ENCODE measurements around the gene KCNH4.

Gene KCNH4

GRCh38 chr17:42171831-42172230, 9.1 kb downstream of the KCNH4 start:
- Histone ChIP-seq H3K9me3 (ENCODE audit: insufficient read depth, low read length) (no peaks in the 10 kb centered on the region), H3K36me3 (ENCODE audit: insufficient read depth, insufficient read length, low read length) (no peaks in the 10 kb centered on the region), H3K9ac (ENCODE audit: insufficient read length, low read depth) (no peak overlapping the region), H3K27me3 (ENCODE audit: insufficient read depth, insufficient read length) (no peaks in the 10 kb centered on the region), H3K4me3 (ENCODE audit: insufficient read length, low read depth) (no peak overlapping the region), H3K4me1 (ENCODE audit: insufficient read depth, insufficient read length) (peaks cover 7% of the 10 kb centered on the region)
- DNase-seq (ENCODE audit: low read depth, low spot score) = no peak
- TF ChIP-seq SUZ12 (IDR thresholded peaks at IDR 0.05; ENCODE audit: extremely low read depth, insufficient read depth, insufficient read length) = no peak
- no peak for TF ChIP-seq ZNF274 (IDR thresholded peaks at IDR 0.05; ENCODE audit: low read depth, low read length)

DNA sequence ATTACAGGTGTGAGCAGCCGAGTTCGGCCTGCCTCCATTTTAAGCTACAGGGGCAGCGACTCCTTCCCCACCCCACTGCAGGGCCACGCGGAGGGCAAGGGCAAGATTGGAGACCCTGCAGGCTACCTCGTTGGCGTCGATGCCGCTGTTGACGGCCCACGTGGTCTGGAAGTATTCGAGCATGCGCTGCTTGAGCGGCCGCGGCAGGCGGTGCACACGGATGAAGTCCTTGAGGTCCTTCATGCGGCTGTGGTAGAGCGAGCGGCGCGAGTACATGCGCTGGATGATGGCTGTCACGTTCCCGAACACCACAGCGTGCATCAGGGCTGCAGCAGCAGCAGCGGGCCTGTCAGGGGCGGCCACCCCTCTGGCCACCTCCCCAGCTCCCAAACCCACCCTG, 11.6 kb downstream of the KCNH4 start:
- no peaks in the 10 kb centered on the region for H3K27me3 ChIP-seq (ENCODE audit: insufficient read depth, insufficient read length)
- DNase-seq (ENCODE audit: low read depth, low spot score) = no peak
- no peaks in the 10 kb centered on the region for H3K36me3 ChIP-seq (ENCODE audit: insufficient read depth, insufficient read length, low read length)
- H3K9ac ChIP-seq (ENCODE audit: insufficient read length, low read depth) = no peak overlapping the region
- no peaks in the 10 kb centered on the region for H3K9me3 ChIP-seq (ENCODE audit: insufficient read depth, low read length)
- TF ChIP-seq YY1 (IDR thresholded peaks at IDR 0.05; ENCODE audit: insufficient read depth, insufficient read length) = no peak
- no peak for TF ChIP-seq SUZ12 (IDR thresholded peaks at IDR 0.05; ENCODE audit: extremely low read depth, insufficient read depth, insufficient read length)
- no peak for TF ChIP-seq ZNF274 (IDR thresholded peaks at IDR 0.05; ENCODE audit: low read depth, low read length)
- no peak overlapping the region for H3K4me3 ChIP-seq (ENCODE audit: insufficient read length, low read depth)
- peaks cover 7% of the 10 kb centered on the region for H3K4me1 ChIP-seq (ENCODE audit: insufficient read depth, insufficient read length)

DNA sequence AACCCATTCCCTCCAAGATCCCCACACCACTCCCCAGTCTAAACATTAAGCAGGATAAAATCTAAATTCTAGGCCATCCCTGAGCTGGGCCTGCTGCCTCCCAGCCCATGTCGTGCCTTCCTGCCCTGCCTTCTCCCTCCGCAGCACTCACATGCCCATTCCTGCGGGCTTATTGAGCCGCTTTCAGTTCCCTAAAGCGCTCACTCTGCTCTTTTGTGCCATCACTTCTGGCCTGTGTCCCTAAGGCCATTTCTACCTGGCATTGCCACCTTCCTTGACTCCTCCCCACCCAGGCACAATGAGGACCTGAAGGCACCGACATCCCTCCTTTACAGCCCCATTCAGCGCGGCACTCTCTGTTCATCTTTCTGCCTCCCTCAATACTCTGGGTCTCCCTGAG, 13.1 kb downstream of the KCNH4 start:
- Histone ChIP-seq H3K36me3 (ENCODE audit: insufficient read depth, insufficient read length, low read length) (no peaks in the 10 kb centered on the region), H3K9me3 (ENCODE audit: insufficient read depth, low read length) (no peaks in the 10 kb centered on the region), H3K4me1 (ENCODE audit: insufficient read depth, insufficient read length) (peaks cover 11% of the 10 kb centered on the region), H3K4me3 (ENCODE audit: insufficient read length, low read depth) (no peak overlapping the region), H3K27me3 (ENCODE audit: insufficient read depth, insufficient read length) (no peaks in the 10 kb centered on the region), H3K9ac (ENCODE audit: insufficient read length, low read depth) (no peak overlapping the region)
- DNase-seq (ENCODE audit: low read depth, low spot score) = no peak
- TF ChIP-seq SUZ12 (IDR thresholded peaks at IDR 0.05; ENCODE audit: extremely low read depth, insufficient read depth, insufficient read length) (no peak), ZNF274 (IDR thresholded peaks at IDR 0.05; ENCODE audit: low read depth, low read length) (no peak)

DNA sequence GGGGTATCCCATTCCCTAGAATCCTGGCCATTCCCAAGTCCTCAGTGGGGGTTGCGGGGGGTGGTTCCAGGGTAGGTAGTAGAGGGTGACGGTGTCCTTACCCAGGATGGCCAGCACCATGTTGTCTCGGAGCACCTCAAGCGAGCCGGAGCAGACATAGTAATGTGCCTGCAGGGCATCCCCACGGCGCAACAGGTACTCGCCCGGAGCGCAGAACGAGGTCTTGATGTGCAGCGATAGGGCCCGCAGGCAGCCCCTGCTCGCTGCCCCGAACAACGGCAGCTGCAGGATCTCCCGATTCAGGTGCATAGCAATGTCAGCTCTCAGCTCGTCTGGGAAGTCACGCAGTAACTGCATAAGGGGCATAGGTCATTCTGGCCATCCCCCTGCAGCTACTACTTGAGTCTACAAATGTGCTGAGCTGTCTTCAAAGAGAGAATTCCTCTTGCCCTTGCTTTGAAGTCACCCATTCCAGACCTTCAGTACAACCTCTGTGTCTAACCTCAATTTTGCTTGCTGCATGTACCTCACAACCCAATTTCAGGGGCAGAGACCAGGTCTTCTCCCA, 14.7 kb downstream of the KCNH4 start:
- Histone ChIP-seq H3K9ac (ENCODE audit: insufficient read length, low read depth) (no peak overlapping the region), H3K27me3 (ENCODE audit: insufficient read depth, insufficient read length) (no peaks in the 10 kb centered on the region), H3K4me3 (ENCODE audit: insufficient read length, low read depth) (no peak overlapping the region), H3K4me1 (ENCODE audit: insufficient read depth, insufficient read length) (peaks cover 10% of the 10 kb centered on the region), H3K36me3 (ENCODE audit: insufficient read depth, insufficient read length, low read length) (no peaks in the 10 kb centered on the region), H3K9me3 (ENCODE audit: insufficient read depth, low read length) (no peaks in the 10 kb centered on the region)
- DNase-seq (ENCODE audit: low read depth, low spot score) = no peak
- TF ChIP-seq ZNF274 (IDR thresholded peaks at IDR 0.05; ENCODE audit: low read depth, low read length) (no peak), YY1 (IDR thresholded peaks at IDR 0.05; ENCODE audit: insufficient read depth, insufficient read length) (no peak), SUZ12 (IDR thresholded peaks at IDR 0.05; ENCODE audit: extremely low read depth, insufficient read depth, insufficient read length) (no peak)

DNA sequence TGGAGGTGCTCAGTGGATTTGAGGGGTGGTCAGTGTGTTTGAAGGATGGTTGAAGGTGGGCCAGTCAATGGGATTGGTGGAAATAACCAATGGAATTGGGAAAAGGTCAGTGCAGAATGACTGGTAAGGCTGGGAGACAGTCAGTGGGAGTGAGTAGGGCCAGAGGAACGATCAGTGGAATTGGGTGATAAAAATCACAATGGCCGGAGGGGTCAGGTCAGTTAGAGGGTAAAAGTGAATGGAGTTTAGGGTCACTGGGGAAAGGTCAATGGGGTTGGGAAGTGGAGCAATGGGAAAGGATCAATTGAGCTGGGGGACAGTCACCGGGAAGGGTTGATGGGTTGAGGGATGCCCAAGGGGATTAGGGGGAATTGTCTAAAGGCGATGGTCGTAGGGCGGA, 15.2 kb downstream of the KCNH4 start:
- TF ChIP-seq ZNF274 (IDR thresholded peaks at IDR 0.05; ENCODE audit: low read depth, low read length) = no peak
- no peak for TF ChIP-seq SUZ12 (IDR thresholded peaks at IDR 0.05; ENCODE audit: extremely low read depth, insufficient read depth, insufficient read length)
- TF ChIP-seq YY1 (IDR thresholded peaks at IDR 0.05; ENCODE audit: insufficient read depth, insufficient read length) = no peak
- no peak for DNase-seq (ENCODE audit: low read depth, low spot score)
- Histone ChIP-seq H3K9ac (ENCODE audit: insufficient read length, low read depth) (no peak overlapping the region), H3K9me3 (ENCODE audit: insufficient read depth, low read length) (no peaks in the 10 kb centered on the region), H3K4me3 (ENCODE audit: insufficient read length, low read depth) (no peak overlapping the region), H3K36me3 (ENCODE audit: insufficient read depth, insufficient read length, low read length) (no peaks in the 10 kb centered on the region), H3K27me3 (ENCODE audit: insufficient read depth, insufficient read length) (no peaks in the 10 kb centered on the region), H3K4me1 (ENCODE audit: insufficient read depth, insufficient read length) (peaks cover 13% of the 10 kb centered on the region)

DNA sequence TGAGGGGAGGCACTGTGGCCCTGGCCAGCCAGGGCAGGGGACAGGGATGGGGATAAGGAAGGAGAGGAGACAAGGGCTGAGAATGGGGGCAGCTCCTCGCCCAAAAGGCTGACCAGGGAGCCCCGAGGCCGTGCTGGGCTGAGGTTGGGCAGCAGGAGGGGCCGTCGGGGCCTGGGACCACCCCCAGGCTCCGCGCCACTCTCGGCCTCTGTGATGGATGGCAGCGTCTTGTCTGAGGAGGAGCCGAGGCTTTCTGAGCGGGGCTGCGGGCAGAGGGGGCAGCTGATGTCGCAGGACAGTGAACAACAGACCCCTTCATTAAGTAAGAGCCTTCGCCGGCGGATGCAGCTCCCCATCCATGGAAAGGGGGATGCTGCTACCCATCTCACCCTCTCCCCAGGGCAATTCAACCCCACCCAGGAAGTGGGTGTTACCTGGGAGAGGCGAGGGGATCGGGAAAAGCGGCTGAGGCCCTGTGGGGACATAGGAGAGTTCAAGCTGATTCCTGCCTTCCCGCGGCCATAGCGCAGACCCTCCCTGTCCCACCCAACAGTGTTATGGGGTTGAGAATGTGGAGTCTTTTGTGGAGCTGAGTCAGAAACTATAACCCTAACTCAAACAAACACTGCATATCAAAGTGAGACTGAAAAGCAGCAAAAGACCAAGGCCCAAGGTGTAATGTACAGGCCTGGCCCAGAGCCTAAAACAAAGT, 17.1 kb downstream of the KCNH4 start:
- H3K27me3 ChIP-seq (ENCODE audit: insufficient read depth, insufficient read length) = no peaks in the 10 kb centered on the region
- no peak overlapping the region for H3K4me3 ChIP-seq (ENCODE audit: insufficient read length, low read depth)
- TF ChIP-seq ZNF274 (IDR thresholded peaks at IDR 0.05; ENCODE audit: low read depth, low read length) = no peak
- no peak for TF ChIP-seq SUZ12 (IDR thresholded peaks at IDR 0.05; ENCODE audit: extremely low read depth, insufficient read depth, insufficient read length)
- TF ChIP-seq YY1 (IDR thresholded peaks at IDR 0.05; ENCODE audit: insufficient read depth, insufficient read length) = no peak
- no peaks in the 10 kb centered on the region for H3K36me3 ChIP-seq (ENCODE audit: insufficient read depth, insufficient read length, low read length)
- H3K4me1 ChIP-seq (ENCODE audit: insufficient read depth, insufficient read length) = peaks cover 19% of the 10 kb centered on the region
- no peak for DNase-seq (ENCODE audit: low read depth, low spot score)
- H3K9me3 ChIP-seq (ENCODE audit: insufficient read depth, low read length) = no peaks in the 10 kb centered on the region
- H3K9ac ChIP-seq (ENCODE audit: insufficient read length, low read depth) = no peak overlapping the region

GRCh38 chr17:42163113-42163512, 17.8 kb downstream of the KCNH4 start:
- Histone ChIP-seq H3K9ac (ENCODE audit: insufficient read length, low read depth) (peak overlapping the region; percentile 6), H3K36me3 (ENCODE audit: insufficient read depth, insufficient read length, low read length) (no peaks in the 10 kb centered on the region), H3K4me3 (ENCODE audit: insufficient read length, low read depth) (no peak overlapping the region), H3K27me3 (ENCODE audit: insufficient read depth, insufficient read length) (no peaks in the 10 kb centered on the region), H3K9me3 (ENCODE audit: insufficient read depth, low read length) (no peaks in the 10 kb centered on the region), H3K4me1 (ENCODE audit: insufficient read depth, insufficient read length) (peaks cover 19% of the 10 kb centered on the region)
- no peak for DNase-seq (ENCODE audit: low read depth, low spot score)
- no peak for TF ChIP-seq SUZ12 (IDR thresholded peaks at IDR 0.05; ENCODE audit: extremely low read depth, insufficient read depth, insufficient read length)
- TF ChIP-seq YY1 (IDR thresholded peaks at IDR 0.05; ENCODE audit: insufficient read depth, insufficient read length) = no peak
- TF ChIP-seq ZNF274 (IDR thresholded peaks at IDR 0.05; ENCODE audit: low read depth, low read length) = no peak

Measured in NT2/D1 (cell line).